Breast epithelium (tissue), 4 donors: Measurements from ENCODE around the gene PDK1. TPM values are rescaled to one million over a fixed set of nuclear protein-coding genes. Genes with fewer than 3 reads are reported as not detected.

Experiments used
- DNase-seq, 2 donors: peaks; one replicate each; pipeline ENCODE4 v3.0.0-alpha.2; 2019; ENCODE audit warnings: low spot score in 2 of 2
- H3K27ac ChIP-seq, 2 donors: fragments of 200-600 bp; sonication (generic) in 1 of 2; one replicate each; pipeline ENCODE4 v1.5.1; 2016 to 2019; ENCODE audit warnings: mild to moderate bottlenecking in 1 of 2
- H3K27me3 ChIP-seq, 2 donors: fragments of 200-600 bp; sonication (generic) in 1 of 2; one replicate each; pipeline versions ENCODE4 v1.5.1 to v1.6.0; 2017 to 2019; ENCODE audit warnings: control low read depth in 1 of 2, mild to moderate bottlenecking in 1 of 2
- H3K36me3 ChIP-seq: fragments of 200-600 bp; one replicate; pipeline ENCODE4 v1.5.1; 2019
- H3K4me1 ChIP-seq, 2 donors: fragments of 200-600 bp; sonication (generic); one replicate each; pipeline ENCODE4 v1.5.1; 2016 to 2019; ENCODE audit warnings: control low read depth in 1 of 2
- H3K4me3 ChIP-seq, 3 donors: fragments of 200-600 bp; sonication (generic); 1 replicate in 2 of 3; 2 replicates in 1 of 3; pipeline ENCODE4 v1.5.1; 2016 to 2019; ENCODE audit warnings: mild to moderate bottlenecking in 3 of 3, moderate library complexity in 2 of 3
- H3K9me3 ChIP-seq, 2 donors: fragments of 200-600 bp; sonication (generic) in 1 of 2; one replicate each; pipeline ENCODE4 v1.5.1; 2016 to 2019; ENCODE audit warnings: control low read depth in 1 of 2
- POLR2A ChIP-seq: fragments of 450-650 bp; IDR thresholded peaks from one replicate; pipeline ENCODE4 v1.6.1; 2016; ENCODE audit warnings: antibody characterized with exemption, mild to moderate bottlenecking, moderate library complexity
- POLR2AphosphoS5 ChIP-seq, 3 donors: sonication (generic); formaldehyde crosslinking; IDR thresholded peaks; one replicate each; pipeline ENCODE4 v1.6.1; 2017; ENCODE audit warnings: antibody characterized with exemption in 3 of 3
- intact Hi-C: fragments of 100-400 bp; cut with DNase I; formaldehyde crosslinking; loops from one replicate; pipeline ENCODE4 v1.15.1; 2023; ENCODE audit warnings: low total_unique reads
- total RNA-seq, 3 donors: library from RNA; depleted of rRNA; stranded (reverse); fragments of >200 nt; gene quantifications; one replicate each; pipeline ENCODE4 v1.1.0, GENCODE V29; 2016
- TF ChIP-seq, protein P1 (sequence below), 3 donors: fragments of 450-650 bp; IDR thresholded peaks; one replicate each; pipeline ENCODE4 v1.5.1; 2016 to 2017; ENCODE audit warnings: antibody characterized with exemption in 3 of 3, mild to moderate bottlenecking in 3 of 3, moderate library complexity in 3 of 3

PDK1 gene
- total RNA-seq, 3 donors from 2014 or later = 19.0 to 20.0 (median 19.0) TPM

DNA sequence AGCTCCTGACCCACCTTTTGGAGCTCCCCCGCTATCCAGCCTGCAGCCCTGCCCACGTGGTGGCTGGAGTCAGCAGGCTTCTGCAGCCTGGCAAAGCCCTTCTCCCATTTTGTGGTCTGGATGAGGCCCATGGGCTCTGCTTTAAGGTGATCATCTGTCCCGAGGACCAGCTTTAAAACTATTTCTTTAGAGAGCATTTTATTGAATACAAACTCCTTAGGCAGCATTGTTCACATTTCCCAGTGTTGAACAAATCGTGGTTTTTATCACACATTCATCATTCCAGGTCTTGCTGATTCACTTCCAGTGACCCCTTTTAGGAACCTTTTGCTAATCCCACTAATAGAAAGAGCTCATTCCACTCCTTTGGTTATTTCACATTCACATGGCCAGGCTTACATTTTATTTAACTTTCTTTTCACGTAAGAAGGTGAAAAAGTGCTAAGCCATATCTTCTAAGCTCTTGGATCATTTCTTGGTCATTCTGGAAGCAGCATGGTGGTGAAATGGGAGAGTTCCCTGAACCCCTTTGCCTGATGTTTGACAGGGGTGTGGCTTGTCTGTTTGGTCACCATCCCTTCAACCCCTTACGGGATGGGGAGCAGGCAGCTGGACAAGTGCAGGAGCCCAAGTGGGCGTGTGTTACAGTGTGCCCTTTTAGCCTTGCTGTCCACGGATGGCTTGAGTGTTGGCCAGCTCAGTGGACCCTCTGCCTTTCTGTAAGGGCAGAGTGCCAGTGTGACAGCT is 99.4 kb downstream of the PDK1 start:
- Histone ChIP-seq H3K4me1 (no peaks in the 10 kb centered on the region), H3K36me3 (no peaks in the 10 kb centered on the region), H3K27me3 (no peaks in the 10 kb centered on the region), H3K4me3 (no peak overlapping the region), H3K27ac (no peak overlapping the region), H3K9me3 (peaks cover 3 to 12% of the 10 kb centered on the region in 2 donors)
- intact Hi-C loops = no loop called here
- DNase-seq = no peak
- TF ChIP-seq POLR2A (no peak), POLR2AphosphoS5 (IDR thresholded peaks at IDR 0.05) (no peak)
- TF ChIP-seq, protein P1, sequence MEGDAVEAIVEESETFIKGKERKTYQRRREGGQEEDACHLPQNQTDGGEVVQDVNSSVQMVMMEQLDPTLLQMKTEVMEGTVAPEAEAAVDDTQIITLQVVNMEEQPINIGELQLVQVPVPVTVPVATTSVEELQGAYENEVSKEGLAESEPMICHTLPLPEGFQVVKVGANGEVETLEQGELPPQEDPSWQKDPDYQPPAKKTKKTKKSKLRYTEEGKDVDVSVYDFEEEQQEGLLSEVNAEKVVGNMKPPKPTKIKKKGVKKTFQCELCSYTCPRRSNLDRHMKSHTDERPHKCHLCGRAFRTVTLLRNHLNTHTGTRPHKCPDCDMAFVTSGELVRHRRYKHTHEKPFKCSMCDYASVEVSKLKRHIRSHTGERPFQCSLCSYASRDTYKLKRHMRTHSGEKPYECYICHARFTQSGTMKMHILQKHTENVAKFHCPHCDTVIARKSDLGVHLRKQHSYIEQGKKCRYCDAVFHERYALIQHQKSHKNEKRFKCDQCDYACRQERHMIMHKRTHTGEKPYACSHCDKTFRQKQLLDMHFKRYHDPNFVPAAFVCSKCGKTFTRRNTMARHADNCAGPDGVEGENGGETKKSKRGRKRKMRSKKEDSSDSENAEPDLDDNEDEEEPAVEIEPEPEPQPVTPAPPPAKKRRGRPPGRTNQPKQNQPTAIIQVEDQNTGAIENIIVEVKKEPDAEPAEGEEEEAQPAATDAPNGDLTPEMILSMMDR (IDR thresholded peaks at IDR 0.05) = no peak

DNA sequence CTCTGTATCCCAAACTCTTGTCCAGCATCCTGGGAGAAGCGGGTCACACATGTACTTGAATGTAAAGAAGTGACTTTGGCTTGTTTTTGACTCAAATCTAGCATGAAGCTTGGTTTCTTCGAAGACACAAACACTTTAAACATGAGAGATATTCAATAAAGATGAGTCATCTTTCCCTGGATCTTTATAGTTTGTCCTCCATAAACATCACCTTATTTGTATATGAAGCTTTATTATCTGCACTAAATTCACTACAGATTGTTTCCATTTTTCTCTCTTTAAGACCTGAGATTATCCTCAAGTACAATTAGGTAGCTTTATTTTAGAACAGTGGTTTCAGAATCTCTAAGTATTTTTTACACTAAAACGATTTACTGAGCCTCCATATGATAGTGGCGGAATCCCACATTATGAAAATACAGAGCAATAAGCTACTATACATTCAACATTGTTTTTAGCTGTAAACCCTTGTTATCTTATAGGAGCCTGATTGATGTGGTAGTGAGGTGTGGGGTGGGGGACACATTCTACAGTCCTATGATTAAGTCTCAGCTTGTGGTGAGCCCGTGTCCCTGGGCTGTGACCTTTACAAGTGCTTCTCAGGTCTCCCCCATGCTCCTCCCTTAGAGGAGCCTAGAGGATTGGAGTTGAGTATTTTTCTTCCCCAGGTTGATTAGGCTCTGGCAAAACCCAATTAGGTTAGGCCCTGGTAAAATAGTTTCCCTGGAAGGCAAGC is 100.1 kb downstream of the PDK1 start:
- Histone ChIP-seq H3K4me3 (no peak overlapping the region), H3K27ac (no peak overlapping the region), H3K27me3 (no peaks in the 10 kb centered on the region), H3K9me3 (peaks cover 3 to 12% of the 10 kb centered on the region in 2 donors), H3K4me1 (no peaks in the 10 kb centered on the region), H3K36me3 (no peaks in the 10 kb centered on the region)
- intact Hi-C loops = no loop called here
- no peak for TF ChIP-seq POLR2AphosphoS5 (IDR thresholded peaks at IDR 0.05)
- TF ChIP-seq, protein P1 (IDR thresholded peaks at IDR 0.05) = no peak
- TF ChIP-seq POLR2A = no peak
- DNase-seq = no peak

Other genes starting within 250 kb of the PDK1 start
- gene ITGA6, start 128.5 kb upstream of the PDK1 start, total RNA-seq = 10 to 100 TPM; 45.9 to 99.5 (median 93.1) TPM
- gene RAPGEF4, start 179.8 kb downstream of the PDK1 start, total RNA-seq = 10 to 100 TPM in 2 of 3 donors, 1 to 10 TPM in 1; 7.7 to 12.8 (median 11.6) TPM